ENCODE measurements around the gene FAM83E. TPM values are rescaled to one million over a fixed set of nuclear protein-coding genes. Genes with fewer than 3 reads are reported as not detected.

Gene FAM83E
- total RNA-seq, 1 experiment from 2014 or later = not detected

GRCh38 chr19:48618278-48618915, 3.5 kb upstream of the FAM83E start:
- no peak for DNase-seq (ENCODE audit: low read depth)
- in situ Hi-C loops (cut with HindIII; ENCODE audit: low pct_unique_long_range_greater_than_20kb, low sequenced_read_pairs) = no loop called here

GRCh38 chr19:48617146-48617937, 2.5 kb upstream of the FAM83E start:
- in situ Hi-C loops (cut with HindIII; ENCODE audit: low pct_unique_long_range_greater_than_20kb, low sequenced_read_pairs) = no loop called here
- DNase-seq (ENCODE audit: low read depth) = no peak

GRCh38 chr19:48616491-48617056, 1.7 kb upstream of the FAM83E start:
- DNase-seq (ENCODE audit: low read depth) = no peak
- in situ Hi-C loops (cut with HindIII; ENCODE audit: low pct_unique_long_range_greater_than_20kb, low sequenced_read_pairs) = no loop called here

- in situ Hi-C loops (cut with HindIII; ENCODE audit: low pct_unique_long_range_greater_than_20kb, low sequenced_read_pairs) = no loop called here
- no peak for DNase-seq (ENCODE audit: low read depth)
Observed at GRCh38 chr19:48616041-48616436, 1.2 kb upstream of the FAM83E start.

GRCh38 chr19:48615231-48616040, 560 bp upstream of the FAM83E start:
- no peak for DNase-seq (ENCODE audit: low read depth)
- in situ Hi-C loops (cut with HindIII; ENCODE audit: low pct_unique_long_range_greater_than_20kb, low sequenced_read_pairs) = no loop called here

- no peak for DNase-seq (ENCODE audit: low read depth)
- in situ Hi-C loops (cut with HindIII; ENCODE audit: low pct_unique_long_range_greater_than_20kb, low sequenced_read_pairs) = no loop called here
Observed at GRCh38 chr19:48613852-48614435, 932 bp downstream of the FAM83E start.

- DNase-seq (ENCODE audit: low read depth) = no peak
- in situ Hi-C loops (cut with HindIII; ENCODE audit: low pct_unique_long_range_greater_than_20kb, low sequenced_read_pairs) = no loop called here
Observed at GRCh38 chr19:48613024-48613851, 1.6 kb downstream of the FAM83E start.

GRCh38 chr19:48611872-48612271, 3.0 kb downstream of the FAM83E start:
- in situ Hi-C loops (cut with HindIII; ENCODE audit: low pct_unique_long_range_greater_than_20kb, low sequenced_read_pairs) = no loop called here
- no peak for DNase-seq (ENCODE audit: low read depth)

- in situ Hi-C loops (cut with HindIII; ENCODE audit: low pct_unique_long_range_greater_than_20kb, low sequenced_read_pairs) = no loop called here
- DNase-seq (ENCODE audit: low read depth) = no peak
Observed at GRCh38 chr19:48609571-48610108, 5.2 kb downstream of the FAM83E start.

- in situ Hi-C loops (cut with HindIII; ENCODE audit: low pct_unique_long_range_greater_than_20kb, low sequenced_read_pairs) = no loop called here
- DNase-seq (ENCODE audit: low read depth) = no peak
Observed at GRCh38 chr19:48608798-48609263, 6.0 kb downstream of the FAM83E start.

- in situ Hi-C loops (cut with HindIII; ENCODE audit: low pct_unique_long_range_greater_than_20kb, low sequenced_read_pairs) = no loop called here
- no peak for DNase-seq (ENCODE audit: low read depth)
Observed at GRCh38 chr19:48607359-48607755, 7.5 kb downstream of the FAM83E start.

GRCh38 chr19:48606463-48607358, 8.2 kb downstream of the FAM83E start, which contains the start of gene SPACA4:
Gene SPACA4 (plus strand): TSS chr19:48606742. CDS start chr19:48606979, 237 bp downstream.
- no peak for DNase-seq (ENCODE audit: low read depth)

GRCh38 chr19:48603850-48604249, 11.0 kb downstream of the FAM83E start:
- in situ Hi-C loops (cut with HindIII; ENCODE audit: low pct_unique_long_range_greater_than_20kb, low sequenced_read_pairs) = no loop called here
- DNase-seq (ENCODE audit: low read depth) = no peak

More at GRCh38 chr19:48606463-48607358, 8.2 kb downstream of the FAM83E start, which contains the start of gene SPACA4:
- in situ Hi-C loops (cut with HindIII; ENCODE audit: low pct_unique_long_range_greater_than_20kb, low sequenced_read_pairs) = no loop called here

GRCh38 chr19:48603449-48603848, 11.4 kb downstream of the FAM83E start:
- no peak for DNase-seq (ENCODE audit: low read depth)
- in situ Hi-C loops (cut with HindIII; ENCODE audit: low pct_unique_long_range_greater_than_20kb, low sequenced_read_pairs) = no loop called here

GRCh38 chr19:48603001-48603400, 11.9 kb downstream of the FAM83E start:
- in situ Hi-C loops (cut with HindIII; ENCODE audit: low pct_unique_long_range_greater_than_20kb, low sequenced_read_pairs) = no loop called here
- no peak for DNase-seq (ENCODE audit: low read depth)
